ENCODE data around the gene CACNA1A.
A peak's percentile ranks its signal among the peaks of the same experiment; 100 is the strongest.

Gene CACNA1A

GRCh38 chr19:13163609-13164342 lies 342.5 kb downstream of the CACNA1A start (continued):
- TF ChIP-seq BCL6B (tag by site-specific recombination; IDR thresholded peaks at IDR 0.05): no peak
- TF ChIP-seq ZXDB (tag by site-specific recombination; IDR thresholded peaks at IDR 0.05): no peak
- TF ChIP-seq ZFP3 (tag by site-specific recombination; IDR thresholded peaks at IDR 0.05; ENCODE audit: low read depth): no peak
- no peak for TF ChIP-seq REPIN1 (tag by site-specific recombination; IDR thresholded peaks at IDR 0.05; ENCODE audit: low read depth)
- TF ChIP-seq, protein P1, sequence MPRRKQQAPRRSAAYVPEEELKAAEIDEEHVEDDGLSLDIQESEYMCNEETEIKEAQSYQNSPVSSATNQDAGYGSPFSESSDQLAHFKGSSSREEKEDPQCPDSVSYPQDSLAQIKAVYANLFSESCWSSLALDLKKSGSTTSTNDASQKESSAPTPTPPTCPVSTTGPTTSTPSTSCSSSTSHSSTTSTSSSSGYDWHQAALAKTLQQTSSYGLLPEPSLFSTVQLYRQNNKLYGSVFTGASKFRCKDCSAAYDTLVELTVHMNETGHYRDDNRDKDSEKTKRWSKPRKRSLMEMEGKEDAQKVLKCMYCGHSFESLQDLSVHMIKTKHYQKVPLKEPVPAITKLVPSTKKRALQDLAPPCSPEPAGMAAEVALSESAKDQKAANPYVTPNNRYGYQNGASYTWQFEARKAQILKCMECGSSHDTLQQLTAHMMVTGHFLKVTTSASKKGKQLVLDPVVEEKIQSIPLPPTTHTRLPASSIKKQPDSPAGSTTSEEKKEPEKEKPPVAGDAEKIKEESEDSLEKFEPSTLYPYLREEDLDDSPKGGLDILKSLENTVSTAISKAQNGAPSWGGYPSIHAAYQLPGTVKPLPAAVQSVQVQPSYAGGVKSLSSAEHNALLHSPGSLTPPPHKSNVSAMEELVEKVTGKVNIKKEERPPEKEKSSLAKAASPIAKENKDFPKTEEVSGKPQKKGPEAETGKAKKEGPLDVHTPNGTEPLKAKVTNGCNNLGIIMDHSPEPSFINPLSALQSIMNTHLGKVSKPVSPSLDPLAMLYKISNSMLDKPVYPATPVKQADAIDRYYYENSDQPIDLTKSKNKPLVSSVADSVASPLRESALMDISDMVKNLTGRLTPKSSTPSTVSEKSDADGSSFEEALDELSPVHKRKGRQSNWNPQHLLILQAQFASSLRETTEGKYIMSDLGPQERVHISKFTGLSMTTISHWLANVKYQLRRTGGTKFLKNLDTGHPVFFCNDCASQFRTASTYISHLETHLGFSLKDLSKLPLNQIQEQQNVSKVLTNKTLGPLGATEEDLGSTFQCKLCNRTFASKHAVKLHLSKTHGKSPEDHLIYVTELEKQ (tag by site-specific recombination; IDR thresholded peaks at IDR 0.05; ENCODE audit: borderline replicate concordance): no peak
- peak; percentile 51 for TF ChIP-seq EGR2 (tag by site-specific recombination; IDR thresholded peaks at IDR 0.05; ENCODE audit: low read depth)
- TF ChIP-seq, protein P2, sequence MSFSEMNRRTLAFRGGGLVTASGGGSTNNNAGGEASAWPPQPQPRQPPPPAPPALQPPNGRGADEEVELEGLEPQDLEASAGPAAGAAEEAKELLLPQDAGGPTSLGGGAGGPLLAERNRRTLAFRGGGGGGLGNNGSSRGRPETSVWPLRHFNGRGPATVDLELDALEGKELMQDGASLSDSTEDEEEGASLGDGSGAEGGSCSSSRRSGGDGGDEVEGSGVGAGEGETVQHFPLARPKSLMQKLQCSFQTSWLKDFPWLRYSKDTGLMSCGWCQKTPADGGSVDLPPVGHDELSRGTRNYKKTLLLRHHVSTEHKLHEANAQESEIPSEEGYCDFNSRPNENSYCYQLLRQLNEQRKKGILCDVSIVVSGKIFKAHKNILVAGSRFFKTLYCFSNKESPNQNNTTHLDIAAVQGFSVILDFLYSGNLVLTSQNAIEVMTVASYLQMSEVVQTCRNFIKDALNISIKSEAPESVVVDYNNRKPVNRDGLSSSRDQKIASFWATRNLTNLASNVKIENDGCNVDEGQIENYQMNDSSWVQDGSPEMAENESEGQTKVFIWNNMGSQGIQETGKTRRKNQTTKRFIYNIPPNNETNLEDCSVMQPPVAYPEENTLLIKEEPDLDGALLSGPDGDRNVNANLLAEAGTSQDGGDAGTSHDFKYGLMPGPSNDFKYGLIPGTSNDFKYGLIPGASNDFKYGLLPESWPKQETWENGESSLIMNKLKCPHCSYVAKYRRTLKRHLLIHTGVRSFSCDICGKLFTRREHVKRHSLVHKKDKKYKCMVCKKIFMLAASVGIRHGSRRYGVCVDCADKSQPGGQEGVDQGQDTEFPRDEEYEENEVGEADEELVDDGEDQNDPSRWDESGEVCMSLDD (tag by site-specific recombination; IDR thresholded peaks at IDR 0.05): no peak; the same call in 1 of the 2 replicates
- TF ChIP-seq, protein P3, sequence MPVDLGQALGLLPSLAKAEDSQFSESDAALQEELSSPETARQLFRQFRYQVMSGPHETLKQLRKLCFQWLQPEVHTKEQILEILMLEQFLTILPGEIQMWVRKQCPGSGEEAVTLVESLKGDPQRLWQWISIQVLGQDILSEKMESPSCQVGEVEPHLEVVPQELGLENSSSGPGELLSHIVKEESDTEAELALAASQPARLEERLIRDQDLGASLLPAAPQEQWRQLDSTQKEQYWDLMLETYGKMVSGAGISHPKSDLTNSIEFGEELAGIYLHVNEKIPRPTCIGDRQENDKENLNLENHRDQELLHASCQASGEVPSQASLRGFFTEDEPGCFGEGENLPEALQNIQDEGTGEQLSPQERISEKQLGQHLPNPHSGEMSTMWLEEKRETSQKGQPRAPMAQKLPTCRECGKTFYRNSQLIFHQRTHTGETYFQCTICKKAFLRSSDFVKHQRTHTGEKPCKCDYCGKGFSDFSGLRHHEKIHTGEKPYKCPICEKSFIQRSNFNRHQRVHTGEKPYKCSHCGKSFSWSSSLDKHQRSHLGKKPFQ (tag by site-specific recombination; IDR thresholded peaks at IDR 0.05): no peak
- TF ChIP-seq, protein P4, sequence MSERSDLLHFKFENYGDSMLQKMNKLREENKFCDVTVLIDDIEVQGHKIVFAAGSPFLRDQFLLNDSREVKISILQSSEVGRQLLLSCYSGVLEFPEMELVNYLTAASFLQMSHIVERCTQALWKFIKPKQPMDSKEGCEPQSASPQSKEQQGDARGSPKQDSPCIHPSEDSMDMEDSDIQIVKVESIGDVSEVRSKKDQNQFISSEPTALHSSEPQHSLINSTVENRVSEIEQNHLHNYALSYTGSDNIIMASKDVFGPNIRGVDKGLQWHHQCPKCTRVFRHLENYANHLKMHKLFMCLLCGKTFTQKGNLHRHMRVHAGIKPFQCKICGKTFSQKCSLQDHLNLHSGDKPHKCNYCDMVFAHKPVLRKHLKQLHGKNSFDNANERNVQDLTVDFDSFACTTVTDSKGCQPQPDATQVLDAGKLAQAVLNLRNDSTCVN (tag by site-specific recombination; optimal IDR thresholded peaks at IDR 0.05): no peak
- no peak for TF ChIP-seq ZNF571 (tag by site-specific recombination; IDR thresholded peaks at IDR 0.05)
- TF ChIP-seq, protein P5, sequence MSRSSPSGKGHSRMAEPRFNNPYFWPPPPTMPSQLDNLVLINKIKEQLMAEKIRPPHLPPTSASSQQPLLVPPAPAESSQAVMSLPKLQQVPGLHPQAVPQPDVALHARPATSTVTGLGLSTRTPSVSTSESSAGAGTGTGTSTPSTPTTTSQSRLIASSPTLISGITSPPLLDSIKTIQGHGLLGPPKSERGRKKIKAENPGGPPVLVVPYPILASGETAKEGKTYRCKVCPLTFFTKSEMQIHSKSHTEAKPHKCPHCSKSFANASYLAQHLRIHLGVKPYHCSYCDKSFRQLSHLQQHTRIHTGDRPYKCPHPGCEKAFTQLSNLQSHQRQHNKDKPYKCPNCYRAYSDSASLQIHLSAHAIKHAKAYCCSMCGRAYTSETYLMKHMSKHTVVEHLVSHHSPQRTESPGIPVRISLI (tag by site-specific recombination; IDR thresholded peaks at IDR 0.05): no peak
- no peak for TF ChIP-seq ZNF510 (tag by site-specific recombination; IDR thresholded peaks at IDR 0.05; ENCODE audit: insufficient replicate concordance)
- TF ChIP-seq PRDM6 (tag by site-specific recombination; IDR thresholded peaks at IDR 0.05): no peak
- TF ChIP-seq ZNF518A (tag by site-specific recombination; conservative IDR thresholded peaks at IDR 0.05; ENCODE audit: low read depth): no peak
- TF ChIP-seq ZNF76 (tag by site-specific recombination; IDR thresholded peaks at IDR 0.05; ENCODE audit: borderline replicate concordance, low read depth): peak; percentile 84
- TF ChIP-seq ZNF157 (tag by site-specific recombination; IDR thresholded peaks at IDR 0.05): no peak
- TF ChIP-seq MYNN (tag by site-specific recombination; IDR thresholded peaks at IDR 0.05; ENCODE audit: borderline replicate concordance): no peak
- TF ChIP-seq ZBTB21 (tag by site-specific recombination; IDR thresholded peaks at IDR 0.05): no peak

Measured in HEK293 (cell line).